ENCODE measurements around the gene LDLRAD4.

DNA sequence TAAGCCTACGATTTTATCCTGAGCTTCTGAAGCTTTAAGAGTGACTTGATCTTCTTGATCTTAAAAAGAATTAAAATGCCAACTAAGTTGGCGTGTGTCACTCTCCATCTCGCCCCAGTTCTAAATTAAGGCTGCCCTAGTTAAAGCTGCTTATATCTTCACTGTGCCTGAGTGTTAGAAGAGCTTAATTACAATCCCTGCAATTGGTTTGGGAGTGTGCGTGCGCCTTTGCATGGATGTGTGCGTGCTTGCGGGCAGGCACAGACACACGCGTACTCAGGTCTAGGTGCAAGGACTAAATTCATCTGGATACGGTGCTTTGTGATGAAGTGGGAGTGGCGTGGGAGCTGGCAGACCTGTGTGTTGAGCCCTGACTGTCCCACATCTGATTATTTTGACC, 306.3 kb downstream of the LDLRAD4 start:
- TF ChIP-seq, protein P1, sequence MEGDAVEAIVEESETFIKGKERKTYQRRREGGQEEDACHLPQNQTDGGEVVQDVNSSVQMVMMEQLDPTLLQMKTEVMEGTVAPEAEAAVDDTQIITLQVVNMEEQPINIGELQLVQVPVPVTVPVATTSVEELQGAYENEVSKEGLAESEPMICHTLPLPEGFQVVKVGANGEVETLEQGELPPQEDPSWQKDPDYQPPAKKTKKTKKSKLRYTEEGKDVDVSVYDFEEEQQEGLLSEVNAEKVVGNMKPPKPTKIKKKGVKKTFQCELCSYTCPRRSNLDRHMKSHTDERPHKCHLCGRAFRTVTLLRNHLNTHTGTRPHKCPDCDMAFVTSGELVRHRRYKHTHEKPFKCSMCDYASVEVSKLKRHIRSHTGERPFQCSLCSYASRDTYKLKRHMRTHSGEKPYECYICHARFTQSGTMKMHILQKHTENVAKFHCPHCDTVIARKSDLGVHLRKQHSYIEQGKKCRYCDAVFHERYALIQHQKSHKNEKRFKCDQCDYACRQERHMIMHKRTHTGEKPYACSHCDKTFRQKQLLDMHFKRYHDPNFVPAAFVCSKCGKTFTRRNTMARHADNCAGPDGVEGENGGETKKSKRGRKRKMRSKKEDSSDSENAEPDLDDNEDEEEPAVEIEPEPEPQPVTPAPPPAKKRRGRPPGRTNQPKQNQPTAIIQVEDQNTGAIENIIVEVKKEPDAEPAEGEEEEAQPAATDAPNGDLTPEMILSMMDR (IDR thresholded peaks at IDR 0.05; ENCODE audit: insufficient read depth, low read length): no peak
- no peak for TF ChIP-seq SPI1 (IDR thresholded peaks at IDR 0.05; ENCODE audit: borderline replicate concordance, low read depth)

Data from HL-60 (cell line).